ENCODE data around the gene ATP9A.
A peak's percentile ranks its signal among the peaks of the same experiment; 100 is the strongest.

Gene ATP9A

GRCh38 chr20:51595058-51595532 lies 173.1 kb downstream of the ATP9A start (continued):
- TF ChIP-seq ZFP69B (tag by site-specific recombination; IDR thresholded peaks at IDR 0.05) (peak; percentile 33; the same call in 1 of the 2 replicates), ZNF654 (tag by site-specific recombination; IDR thresholded peaks at IDR 0.05; ENCODE audit: low read depth) (peak; percentile 97), ZFP37 (tag by site-specific recombination; IDR thresholded peaks at IDR 0.05) (no peak), ZNF561 (tag by site-specific recombination; IDR thresholded peaks at IDR 0.05; ENCODE audit: borderline replicate concordance) (peak; percentile 43; the same call in 1 of the 2 replicates), MEIS1 (CRISPR knock-in tag; IDR thresholded peaks at IDR 0.05; ENCODE audit: borderline replicate concordance) (no peak)

- H3K36me3 ChIP-seq (ENCODE audit: control insufficient read depth in 2 of 2, insufficient read depth in 1 of 2, low read length in 2 of 2), result peaks cover 0 to 8% of the 10 kb centered on the region in 2 experiments; a peak in 1 of 3 replicates
- POLR2A ChIA-PET, result interaction anchor here (0.6 to 1.0 kb wide), 6 partner anchors 138 to 240 kb away, joined by 3 to 4 read pairs (median 3); no protein-coding TSS in a partner anchor
- no peak overlapping the region for H3K4me3 ChIP-seq (ENCODE audit: low read depth, low read length)
- TF ChIP-seq ZNF623 (tag by site-specific recombination; IDR thresholded peaks at IDR 0.05), result no peak
- TF ChIP-seq ZNF777 (tag by site-specific recombination; IDR thresholded peaks at IDR 0.05; ENCODE audit: borderline replicate concordance), result no peak
- TF ChIP-seq ZNF335 (tag by site-specific recombination; conservative IDR thresholded peaks at IDR 0.05), result peak; percentile 44
- no peaks in the 10 kb centered on the region for H3K4me1 ChIP-seq (ENCODE audit: control insufficient read depth, insufficient read depth, low read length)
- no peak overlapping the region for H3K27ac ChIP-seq (ENCODE audit: extremely low read depth, low read depth, low read length)
- CTCF ChIA-PET, result interaction anchor here (0.6 to 4.1 kb wide), 44 partner anchors 8 to 620 kb away, joined by 3 to 31 read pairs (median 4); partner anchors contain the start of gene NFATC2
- no peaks in the 10 kb centered on the region for H3K9me3 ChIP-seq (ENCODE audit: control insufficient read depth, insufficient read depth, low read depth, low read length)
Measured at GRCh38 chr20:51594236-51595057, 173.7 kb downstream of the ATP9A start.

GRCh38 chr20:51593584-51593983 lies 174.6 kb downstream of the ATP9A start:
- H3K9me3 ChIP-seq (ENCODE audit: control insufficient read depth, insufficient read depth, low read depth, low read length), result no peaks in the 10 kb centered on the region
- ChIA-PET POLR2A (no interaction called here), CTCF (interaction anchor here (0.7 to 4.1 kb wide), 3 partner anchors 31 to 573 kb away, joined by 3 to 31 read pairs (median 9); no protein-coding TSS in a partner anchor)
- no peak overlapping the region for H3K4me3 ChIP-seq (ENCODE audit: low read depth, low read length)
- no peaks in the 10 kb centered on the region for H3K4me1 ChIP-seq (ENCODE audit: control insufficient read depth, insufficient read depth, low read length)
- H3K27ac ChIP-seq (ENCODE audit: extremely low read depth, low read depth, low read length), result no peak overlapping the region
- H3K36me3 ChIP-seq (ENCODE audit: control insufficient read depth in 2 of 2, insufficient read depth in 1 of 2, low read length in 2 of 2), result peaks cover 0 to 2% of the 10 kb centered on the region in 2 experiments; a peak in 1 of 3 replicates
- no peak for TF ChIP-seq ZNF513 (tag by site-specific recombination; IDR thresholded peaks at IDR 0.05)
- TF ChIP-seq ZNF639 (tag by site-specific recombination; IDR thresholded peaks at IDR 0.05), result no peak
- TF ChIP-seq PBX3 (CRISPR knock-in tag; IDR thresholded peaks at IDR 0.05), result no peak
- no peak for TF ChIP-seq ZNF350 (tag by site-specific recombination; IDR thresholded peaks at IDR 0.05)
- TF ChIP-seq ZNF16 (tag by site-specific recombination; IDR thresholded peaks at IDR 0.05; ENCODE audit: low read depth), result no peak
- TF ChIP-seq ZNF18 (tag by site-specific recombination; IDR thresholded peaks at IDR 0.05), result no peak
- no peak for TF ChIP-seq PRDM6 (tag by site-specific recombination; IDR thresholded peaks at IDR 0.05)
- no peak for TF ChIP-seq ZNF623 (tag by site-specific recombination; IDR thresholded peaks at IDR 0.05)
- no peak for TF ChIP-seq ZNF121 (tag by site-specific recombination; IDR thresholded peaks at IDR 0.05)
- TF ChIP-seq ZNF221 (tag by site-specific recombination; IDR thresholded peaks at IDR 0.05; ENCODE audit: borderline replicate concordance), result no peak
- no peak for TF ChIP-seq ZBTB10 (tag by site-specific recombination; IDR thresholded peaks at IDR 0.05)
- TF ChIP-seq ZBTB26 (tag by site-specific recombination; optimal IDR thresholded peaks at IDR 0.05), result no peak

Data from HEK293 (cell line).